Brain microvascular endothelial cell (primary cell): ENCODE measurements around the gene SLC4A7.

Source experiments
- DNase-seq: peaks from one replicate; pipeline ENCODE4 v3.0.0-alpha.2; 2020
- H3K27ac ChIP-seq: fragments of 250-450 bp; sonication (Bioruptor Pico); 2 replicates; pipeline ENCODE4 v1.5.1; 2020; ENCODE audit warnings: mild to moderate bottlenecking, moderate library complexity
- H3K27me3 ChIP-seq: fragments of 250-450 bp; sonication (Bioruptor Pico); replicated peaks from 2 replicates; pipeline ENCODE4 v1.5.1; 2020; ENCODE audit warnings: mild to moderate bottlenecking
- H3K36me3 ChIP-seq: fragments of 250-450 bp; sonication (Bioruptor Pico); replicated peaks from 2 replicates; pipeline ENCODE4 v1.5.1; 2020; ENCODE audit warnings: mild to moderate bottlenecking
- H3K4me3 ChIP-seq: 2 replicates; pipeline ENCODE4 v1.5.1; 2011; ENCODE audit warnings: low read depth, mild to moderate bottlenecking, control low read depth, low read length, moderate library complexity
- in situ Hi-C: cut with HindIII; loops from 2 replicates; pipeline ENCODE4 v1.10.0; 2017; ENCODE audit warnings: low sequenced_read_pairs, low pct_ligation_motif_present
- TF ChIP-seq, protein P1 (sequence below): IDR thresholded peaks from 2 replicates; pipeline ENCODE4 v1.5.1; 2011; ENCODE audit warnings: low read depth, mild to moderate bottlenecking, moderate library complexity, low read length, control low read depth, inconsistent platforms; ENCODE audit errors: missing control alignments

SLC4A7 gene

GRCh38 chr3:27500986-27501385 lies 16.8 kb upstream of the SLC4A7 start:
- in situ Hi-C loops = no loop called here
- no peaks in the 10 kb centered on the region for H3K36me3 ChIP-seq
- TF ChIP-seq, protein P1, sequence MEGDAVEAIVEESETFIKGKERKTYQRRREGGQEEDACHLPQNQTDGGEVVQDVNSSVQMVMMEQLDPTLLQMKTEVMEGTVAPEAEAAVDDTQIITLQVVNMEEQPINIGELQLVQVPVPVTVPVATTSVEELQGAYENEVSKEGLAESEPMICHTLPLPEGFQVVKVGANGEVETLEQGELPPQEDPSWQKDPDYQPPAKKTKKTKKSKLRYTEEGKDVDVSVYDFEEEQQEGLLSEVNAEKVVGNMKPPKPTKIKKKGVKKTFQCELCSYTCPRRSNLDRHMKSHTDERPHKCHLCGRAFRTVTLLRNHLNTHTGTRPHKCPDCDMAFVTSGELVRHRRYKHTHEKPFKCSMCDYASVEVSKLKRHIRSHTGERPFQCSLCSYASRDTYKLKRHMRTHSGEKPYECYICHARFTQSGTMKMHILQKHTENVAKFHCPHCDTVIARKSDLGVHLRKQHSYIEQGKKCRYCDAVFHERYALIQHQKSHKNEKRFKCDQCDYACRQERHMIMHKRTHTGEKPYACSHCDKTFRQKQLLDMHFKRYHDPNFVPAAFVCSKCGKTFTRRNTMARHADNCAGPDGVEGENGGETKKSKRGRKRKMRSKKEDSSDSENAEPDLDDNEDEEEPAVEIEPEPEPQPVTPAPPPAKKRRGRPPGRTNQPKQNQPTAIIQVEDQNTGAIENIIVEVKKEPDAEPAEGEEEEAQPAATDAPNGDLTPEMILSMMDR = no peak
- H3K27ac ChIP-seq = no peak overlapping the region
- H3K27me3 ChIP-seq = no peaks in the 10 kb centered on the region
- no peak for DNase-seq
- no peak overlapping the region for H3K4me3 ChIP-seq

GRCh38 chr3:27500035-27500434 lies 15.9 kb upstream of the SLC4A7 start:
- TF ChIP-seq, protein P1 = no peak
- in situ Hi-C loops = no loop called here
- H3K4me3 ChIP-seq = no peak overlapping the region
- no peaks in the 10 kb centered on the region for H3K27me3 ChIP-seq
- H3K27ac ChIP-seq = no peak overlapping the region
- DNase-seq = no peak
- H3K36me3 ChIP-seq = no peaks in the 10 kb centered on the region

DNA sequence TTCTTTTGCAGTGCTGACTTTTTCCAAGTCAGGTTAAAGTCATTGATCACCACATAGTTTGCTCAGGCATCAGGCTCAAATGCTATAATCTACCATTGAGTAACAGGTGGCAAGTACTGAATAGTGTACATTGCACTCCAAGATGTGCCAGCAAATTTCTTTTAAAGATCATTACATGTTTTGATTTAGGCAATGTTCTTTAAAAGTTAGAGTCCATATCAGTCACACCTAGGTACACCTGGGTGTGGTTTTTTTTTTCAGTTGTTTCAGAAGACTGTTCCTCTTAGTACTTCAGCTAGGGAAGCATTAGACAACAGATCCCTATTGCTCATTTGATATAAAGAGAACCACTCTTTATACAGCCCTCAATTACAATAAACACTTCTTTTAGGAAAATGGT lies 10.6 kb upstream of the SLC4A7 start:
- in situ Hi-C loops = no loop called here
- Histone ChIP-seq H3K36me3 (no peaks in the 10 kb centered on the region), H3K27ac (no peak overlapping the region), H3K27me3 (no peaks in the 10 kb centered on the region), H3K4me3 (no peak overlapping the region)
- no peak for DNase-seq
- TF ChIP-seq, protein P1 = no peak

DNA sequence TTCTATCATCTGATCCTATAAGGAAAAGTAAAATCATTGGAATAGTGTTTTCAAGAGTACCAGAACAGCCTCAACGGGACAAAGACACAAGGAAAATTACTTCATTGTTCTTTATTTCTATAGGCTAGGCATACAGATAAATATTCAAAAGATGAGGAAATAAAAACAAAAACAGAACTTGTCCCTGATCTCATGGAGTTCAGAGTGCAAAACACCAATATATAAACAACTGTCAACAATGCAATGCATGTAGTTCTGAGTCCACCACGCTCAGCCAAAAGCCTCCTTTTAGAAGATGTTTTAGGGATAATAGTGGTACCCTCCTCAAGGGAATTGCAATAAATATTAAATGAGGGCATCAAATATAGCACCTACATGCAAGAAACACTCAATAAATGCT lies 4.6 kb upstream of the SLC4A7 start:
- no peak for DNase-seq
- TF ChIP-seq, protein P1 = no peak
- Histone ChIP-seq H3K27me3 (no peaks in the 10 kb centered on the region), H3K4me3 (no peak overlapping the region), H3K36me3 (no peaks in the 10 kb centered on the region), H3K27ac (no peak overlapping the region)
- in situ Hi-C loops = no loop called here

GRCh38 chr3:27487383-27487782 lies 3.2 kb upstream of the SLC4A7 start:
- DNase-seq = no peak
- Histone ChIP-seq H3K36me3 (no peaks in the 10 kb centered on the region), H3K4me3 (no peak overlapping the region), H3K27ac (no peak overlapping the region), H3K27me3 (no peaks in the 10 kb centered on the region)
- in situ Hi-C loops = no loop called here
- TF ChIP-seq, protein P1 = no peak

DNA sequence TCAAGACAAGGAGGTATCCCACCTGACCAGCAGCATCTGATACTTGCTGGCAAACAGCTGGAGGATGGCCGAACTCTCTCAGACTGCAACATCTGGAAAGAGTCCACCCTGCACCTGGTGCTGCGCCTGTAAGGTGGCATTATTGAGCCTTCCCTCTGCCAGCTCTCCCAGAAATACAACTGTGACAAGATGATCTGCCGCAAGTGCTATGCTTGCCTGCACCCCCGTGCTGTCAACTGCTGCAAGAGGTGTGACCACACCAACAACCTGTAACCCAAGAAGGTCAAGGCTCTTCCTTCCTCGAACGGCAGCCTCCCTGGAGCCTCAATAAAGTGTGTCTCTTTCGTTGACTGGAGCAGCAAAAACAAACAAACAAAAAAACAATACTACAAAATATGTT lies 2.2 kb upstream of the SLC4A7 start:
- no peaks in the 10 kb centered on the region for H3K36me3 ChIP-seq
- no peak for DNase-seq
- no peaks in the 10 kb centered on the region for H3K27me3 ChIP-seq
- in situ Hi-C loops = no loop called here
- no peak overlapping the region for H3K27ac ChIP-seq
- H3K4me3 ChIP-seq = no peak overlapping the region
- TF ChIP-seq, protein P1 = no peak
